Loucy (cell line): ENCODE results near the gene UNC13D.
A peak's percentile ranks its signal among the peaks of the same experiment; 100 is the strongest.

Experiments used
- H2AFZ ChIP-seq: fragments of 200-600 bp; sonication (generic); 2 replicates; pipeline ENCODE4 v1.6.0; 2016; ENCODE audit warnings: antibody characterized with exemption, mild to moderate bottlenecking, low read length, moderate library complexity
- H3F3A ChIP-seq: fragments of 200-600 bp; 2 replicates; pipeline ENCODE4 v1.6.0; 2016; ENCODE audit warnings: antibody characterized with exemption, low read depth, mild to moderate bottlenecking
- H3K27me3 ChIP-seq: fragments of 200-600 bp; sonication (generic); 2 replicates; pipeline ENCODE4 v1.6.1; 2014; ENCODE audit warnings: low read length, mild to moderate bottlenecking; ENCODE audit not compliant: insufficient read depth, poor library complexity, severe bottlenecking
- H3K36me3 ChIP-seq: fragments of 200-600 bp; sonication (generic); 2 replicates; pipeline ENCODE4 v1.6.1; 2016; ENCODE audit warnings: low read length; ENCODE audit not compliant: insufficient read depth
- H3K4me1 ChIP-seq: fragments of 200-600 bp; sonication (generic); 2 replicates; pipeline ENCODE4 v1.5.1; 2014; ENCODE audit warnings: low read length, mild to moderate bottlenecking; ENCODE audit not compliant: insufficient read depth, poor library complexity, severe bottlenecking
- H3K4me2 ChIP-seq: fragments of 200-600 bp; sonication (generic); 2 replicates; pipeline ENCODE4 v1.6.0; 2014; ENCODE audit warnings: antibody characterized with exemption, low read length, low read depth, mild to moderate bottlenecking; ENCODE audit not compliant: poor library complexity, severe bottlenecking
- H3K4me3 ChIP-seq: fragments of 200-600 bp; sonication (generic); 2 replicates; pipeline ENCODE4 v1.5.1; 2014; ENCODE audit warnings: low read length, mild to moderate bottlenecking, mixed read lengths; ENCODE audit not compliant: poor library complexity, severe bottlenecking
- H3K79me2 ChIP-seq: fragments of 200-600 bp; sonication (generic); 2 replicates; pipeline ENCODE4 v1.6.1; 2014; ENCODE audit warnings: low read length; ENCODE audit not compliant: insufficient read depth
- H3K9ac ChIP-seq: fragments of 200-600 bp; sonication (generic); 2 replicates; pipeline ENCODE4 v1.6.0; 2014; ENCODE audit warnings: mild to moderate bottlenecking, low read depth, low read length, moderate library complexity; ENCODE audit not compliant: poor library complexity, severe bottlenecking
- H3K9me2 ChIP-seq: fragments of 200-600 bp; sonication (generic); replicated peaks from 2 replicates; pipeline ENCODE4 v1.6.1; 2016; ENCODE audit warnings: low read depth, low read length, mixed read lengths
- H3K9me3 ChIP-seq: fragments of 200-600 bp; sonication (generic); 2 replicates; pipeline ENCODE4 v1.6.1; 2014; ENCODE audit warnings: mild to moderate bottlenecking, antibody characterized with exemption, low read length, low read depth; ENCODE audit not compliant: insufficient read depth
- H4K20me1 ChIP-seq: fragments of 200-600 bp; sonication (generic); 2 replicates; pipeline ENCODE4 v1.6.0; 2014; ENCODE audit warnings: antibody characterized with exemption, low read length, mild to moderate bottlenecking; ENCODE audit not compliant: insufficient read depth, poor library complexity, severe bottlenecking
- EZH2phosphoT487 ChIP-seq: fragments of 200-600 bp; IDR thresholded peaks from 2 replicates; pipeline ENCODE4 v1.6.1; 2018; ENCODE audit warnings: antibody characterized with exemption, mild to moderate bottlenecking, moderate library complexity, borderline replicate concordance
- TF ChIP-seq, protein P1 (sequence below): fragments of 200-600 bp; sonication (generic); conservative IDR thresholded peaks from 2 replicates; pipeline ENCODE4 v1.5.1; 2014; ENCODE audit warnings: mild to moderate bottlenecking, antibody characterized with exemption, low read length

Gene UNC13D

DNA sequence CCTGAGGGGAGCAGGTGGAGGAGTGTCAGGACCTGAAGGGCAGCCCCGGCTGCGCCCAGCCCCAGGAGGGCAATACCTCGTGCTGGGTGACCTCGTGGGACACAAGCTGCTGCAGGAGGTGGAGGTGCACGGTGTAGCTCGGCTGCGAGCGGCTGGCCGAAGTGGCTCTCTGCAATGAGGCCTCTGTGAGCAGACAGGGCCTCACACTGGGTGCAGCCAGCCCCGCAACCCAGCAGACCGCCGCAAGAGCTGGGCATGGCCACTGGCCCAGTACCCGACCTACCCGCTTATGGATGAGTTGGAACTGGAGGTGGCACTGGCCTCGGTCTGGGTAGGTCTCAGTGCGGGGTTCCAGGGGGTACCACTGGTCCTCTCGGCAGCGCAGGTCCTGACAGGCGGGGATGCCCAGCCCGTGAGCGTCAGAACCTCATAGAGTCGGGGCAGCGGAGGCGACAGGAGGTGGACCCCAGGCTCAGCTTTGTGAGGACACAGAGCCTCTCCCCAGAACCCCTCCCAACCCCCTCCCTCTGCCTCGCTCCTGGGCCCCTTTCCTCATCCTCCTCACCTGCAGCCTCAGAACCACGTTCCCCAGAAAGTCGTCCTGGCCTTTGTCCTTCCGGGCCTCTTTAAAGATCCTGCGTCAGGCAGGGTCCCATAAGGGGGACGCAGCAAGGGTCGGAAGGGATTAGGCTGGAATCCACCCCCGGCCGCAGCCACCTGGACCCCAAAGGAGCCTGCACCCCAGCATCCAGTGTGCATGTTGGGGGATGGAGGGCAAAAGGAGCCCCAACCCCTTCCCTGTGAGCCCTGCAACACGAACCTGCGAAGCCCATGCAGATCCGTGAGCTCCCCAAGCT, 4.0 kb downstream of the UNC13D start:
- Histone ChIP-seq H3K36me3 (peaks cover 28% of the 10 kb centered on the region; the same call in 1 of the 2 replicates), H4K20me1 (peaks cover 27% of the 10 kb centered on the region), H3K27me3 (no peaks in the 10 kb centered on the region), H3K79me2 (peaks cover 58% of the 10 kb centered on the region), H3K4me2 (peak overlapping the region; percentile 8), H3K9me2 (no peaks in the 10 kb centered on the region), H3K9me3 (no peaks in the 10 kb centered on the region), H2AFZ (no peak overlapping the region), H3F3A (no peaks in the 10 kb centered on the region), H3K4me1 (peaks cover 16% of the 10 kb centered on the region), H3K4me3 (no peak overlapping the region), H3K9ac (no peak overlapping the region)
- TF ChIP-seq, protein P1, sequence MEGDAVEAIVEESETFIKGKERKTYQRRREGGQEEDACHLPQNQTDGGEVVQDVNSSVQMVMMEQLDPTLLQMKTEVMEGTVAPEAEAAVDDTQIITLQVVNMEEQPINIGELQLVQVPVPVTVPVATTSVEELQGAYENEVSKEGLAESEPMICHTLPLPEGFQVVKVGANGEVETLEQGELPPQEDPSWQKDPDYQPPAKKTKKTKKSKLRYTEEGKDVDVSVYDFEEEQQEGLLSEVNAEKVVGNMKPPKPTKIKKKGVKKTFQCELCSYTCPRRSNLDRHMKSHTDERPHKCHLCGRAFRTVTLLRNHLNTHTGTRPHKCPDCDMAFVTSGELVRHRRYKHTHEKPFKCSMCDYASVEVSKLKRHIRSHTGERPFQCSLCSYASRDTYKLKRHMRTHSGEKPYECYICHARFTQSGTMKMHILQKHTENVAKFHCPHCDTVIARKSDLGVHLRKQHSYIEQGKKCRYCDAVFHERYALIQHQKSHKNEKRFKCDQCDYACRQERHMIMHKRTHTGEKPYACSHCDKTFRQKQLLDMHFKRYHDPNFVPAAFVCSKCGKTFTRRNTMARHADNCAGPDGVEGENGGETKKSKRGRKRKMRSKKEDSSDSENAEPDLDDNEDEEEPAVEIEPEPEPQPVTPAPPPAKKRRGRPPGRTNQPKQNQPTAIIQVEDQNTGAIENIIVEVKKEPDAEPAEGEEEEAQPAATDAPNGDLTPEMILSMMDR, result no peak
- TF ChIP-seq EZH2phosphoT487, result no peak

DNA sequence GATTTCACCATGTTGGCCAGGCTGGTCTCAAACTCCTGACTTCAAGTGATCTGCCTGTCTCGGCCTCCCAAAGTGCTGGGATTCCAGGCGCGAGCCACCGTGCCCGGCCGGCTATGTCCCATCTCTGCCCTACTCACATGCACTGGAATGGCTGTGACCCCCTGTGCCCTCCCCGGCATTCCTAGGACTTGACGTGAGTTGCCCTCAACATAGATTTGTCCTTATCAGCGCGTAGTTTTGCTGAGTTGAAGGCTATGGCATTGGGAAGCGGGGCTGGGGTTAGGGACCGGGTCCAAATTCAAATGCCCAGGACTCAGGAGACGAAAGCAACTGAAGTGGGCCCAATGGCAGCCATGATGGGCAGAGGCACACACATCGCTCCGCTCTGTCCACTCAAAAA, 5.8 kb downstream of the UNC13D start:
- H3F3A ChIP-seq, result no peaks in the 10 kb centered on the region
- H2AFZ ChIP-seq, result no peak overlapping the region
- H3K9me3 ChIP-seq, result no peaks in the 10 kb centered on the region
- no peaks in the 10 kb centered on the region for H3K9me2 ChIP-seq
- H3K4me2 ChIP-seq, result no peak overlapping the region
- H3K79me2 ChIP-seq, result peaks cover 44% of the 10 kb centered on the region
- H3K4me1 ChIP-seq, result peaks cover 18% of the 10 kb centered on the region
- no peak overlapping the region for H3K9ac ChIP-seq
- no peak overlapping the region for H3K4me3 ChIP-seq
- H4K20me1 ChIP-seq, result peaks cover 38% of the 10 kb centered on the region
- TF ChIP-seq, protein P1, result no peak
- no peak for TF ChIP-seq EZH2phosphoT487
- peaks cover 46% of the 10 kb centered on the region; the same call in 1 of the 2 replicates for H3K36me3 ChIP-seq
- H3K27me3 ChIP-seq, result no peaks in the 10 kb centered on the region

GRCh38 chr17:75837899-75838298, 6.3 kb downstream of the UNC13D start:
- TF ChIP-seq EZH2phosphoT487, result no peak
- TF ChIP-seq, protein P1, result no peak
- Histone ChIP-seq H3K9ac (no peak overlapping the region), H3K79me2 (peaks cover 39% of the 10 kb centered on the region), H2AFZ (no peak overlapping the region), H3K9me2 (no peaks in the 10 kb centered on the region), H3F3A (no peaks in the 10 kb centered on the region), H3K36me3 (peaks cover 47% of the 10 kb centered on the region; the same call in 1 of the 2 replicates), H4K20me1 (peaks cover 33% of the 10 kb centered on the region), H3K27me3 (no peaks in the 10 kb centered on the region), H3K4me1 (peaks cover 21% of the 10 kb centered on the region), H3K4me3 (no peak overlapping the region), H3K4me2 (no peak overlapping the region), H3K9me3 (no peaks in the 10 kb centered on the region)
